Activated effector memory CD4-positive, alpha-beta T cell treated with anti-CD3 and anti-CD28 coated beads, Interleukin-2, amount 50 U/mL, for 16 hours (primary cell): ENCODE measurements around the gene GALT.
A peak's percentile ranks its signal among the peaks of the same experiment; 100 is the strongest.

Source experiments
- DNase-seq: peaks from one replicate; pipeline ENCODE4 v3.0.0-alpha.2; 2020

GALT gene

DNA sequence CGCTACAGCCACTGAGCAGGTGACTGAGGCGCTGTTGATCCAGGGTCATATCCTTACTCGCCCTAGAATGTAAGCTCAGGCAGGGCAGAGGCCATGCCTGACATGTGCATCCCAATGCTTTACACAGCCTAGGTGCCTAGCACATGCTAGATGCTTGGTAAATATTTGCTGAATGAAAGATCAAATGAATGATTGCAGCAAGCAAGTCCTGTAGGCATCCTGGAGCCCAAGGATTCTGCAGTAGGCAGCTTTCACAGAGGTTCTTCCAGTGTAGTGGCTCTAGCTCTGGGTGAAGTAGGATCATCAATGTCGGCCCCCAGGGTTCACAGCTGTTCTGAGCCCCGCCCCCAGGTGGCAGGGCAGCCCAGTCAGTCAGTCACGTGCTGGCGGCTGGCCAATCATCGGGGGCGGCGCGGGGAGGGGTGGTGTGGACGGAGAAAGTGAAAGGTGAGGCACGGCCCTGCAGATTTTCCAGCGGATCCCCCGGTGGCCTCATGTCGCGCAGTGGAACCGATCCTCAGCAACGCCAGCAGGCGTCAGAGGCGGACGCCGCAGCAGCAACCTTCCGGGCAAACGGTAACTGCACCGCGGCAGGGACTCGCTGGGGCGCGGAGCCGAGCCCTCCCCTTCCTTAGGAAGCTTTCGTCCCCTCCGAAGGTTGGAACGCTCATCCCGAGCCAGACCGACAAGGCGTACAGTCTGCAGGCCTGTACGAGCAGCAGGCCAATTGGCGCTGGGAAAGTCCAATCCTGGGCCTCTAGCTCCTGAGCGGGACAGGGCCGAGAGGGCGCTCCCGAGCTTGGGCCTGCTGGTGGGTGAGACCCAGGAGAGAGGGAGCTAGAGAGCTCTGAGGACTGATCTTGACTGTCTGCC lies at the start of gene GALT:
GALT (plus strand) TSS at position 465 of the 873 bp plus-strand sequence; CDS start at position 495, 30 bp downstream.
- peak; percentile 99 for DNase-seq

DNA sequence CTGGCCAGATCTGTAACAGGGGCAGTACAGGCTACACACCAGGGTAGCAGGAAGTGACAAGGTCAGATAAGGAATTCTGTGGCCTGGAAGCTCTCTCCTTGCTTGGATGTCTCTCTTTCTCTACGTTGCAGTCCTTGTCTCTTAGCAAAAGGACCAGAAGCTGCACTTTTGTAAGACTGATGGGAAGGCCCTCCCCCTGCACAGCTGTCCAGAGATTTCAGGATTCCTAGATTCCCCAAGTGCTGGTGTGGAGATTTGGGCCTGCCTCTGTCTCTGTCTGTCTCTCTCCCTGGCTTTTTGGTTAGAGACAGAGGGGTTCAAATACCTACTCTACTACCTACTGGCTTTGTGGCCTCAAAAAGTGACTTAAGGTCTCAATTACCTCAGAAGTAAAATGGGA lies 46.9 kb upstream of the GALT start:
- DNase-seq: no peak

DNA sequence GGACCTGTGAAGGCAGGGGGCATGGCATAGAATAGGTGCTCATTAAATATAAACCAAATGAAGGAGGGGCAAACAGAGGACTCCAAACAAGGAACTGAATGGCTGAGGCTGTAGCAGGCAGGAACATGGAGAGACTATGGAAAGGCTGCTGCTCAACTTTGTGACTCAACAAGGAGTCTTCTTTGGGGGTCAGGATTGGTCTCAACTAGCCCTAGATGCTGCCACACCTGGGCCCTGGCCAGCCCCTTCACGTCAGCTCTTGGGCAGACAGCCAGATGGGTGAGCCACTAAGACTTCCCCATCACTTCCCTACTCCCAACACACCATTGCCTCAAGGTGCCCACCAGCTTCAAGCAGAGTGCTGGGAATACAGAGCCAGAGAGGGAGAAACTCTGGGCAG lies 45.6 kb upstream of the GALT start:
- no peak for DNase-seq

DNA sequence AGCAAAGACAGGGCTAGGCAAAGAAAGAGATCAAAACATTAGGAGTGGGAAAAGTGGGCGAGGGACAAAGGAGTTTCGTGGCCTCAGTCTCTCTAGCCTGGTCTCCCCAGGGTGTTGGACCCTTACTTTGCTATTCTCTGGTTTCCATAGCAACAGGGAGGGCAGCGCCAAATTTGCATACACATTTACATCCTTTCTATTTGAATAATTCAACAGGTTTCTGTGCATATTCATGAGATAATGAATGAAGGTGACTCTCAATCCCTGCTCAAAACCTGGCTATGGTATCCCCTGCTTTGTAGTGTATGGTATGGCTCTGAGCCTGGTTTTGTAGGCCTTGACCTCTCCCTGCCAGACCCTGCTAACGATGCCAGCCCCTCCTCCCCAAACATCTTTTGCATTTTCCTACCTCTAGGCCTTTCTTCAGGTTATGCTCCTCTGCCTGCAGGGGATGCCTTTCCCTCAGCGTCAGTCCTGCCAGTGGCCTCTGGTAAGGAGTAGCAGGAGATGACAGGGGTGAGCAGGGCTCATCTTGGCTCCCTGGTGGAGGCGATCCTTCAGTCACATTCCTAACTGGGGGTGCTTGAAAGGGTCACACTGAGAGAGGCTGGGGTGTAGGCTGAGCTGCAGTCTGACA lies 44.4 kb upstream of the GALT start:
- DNase-seq: no peak

DNA sequence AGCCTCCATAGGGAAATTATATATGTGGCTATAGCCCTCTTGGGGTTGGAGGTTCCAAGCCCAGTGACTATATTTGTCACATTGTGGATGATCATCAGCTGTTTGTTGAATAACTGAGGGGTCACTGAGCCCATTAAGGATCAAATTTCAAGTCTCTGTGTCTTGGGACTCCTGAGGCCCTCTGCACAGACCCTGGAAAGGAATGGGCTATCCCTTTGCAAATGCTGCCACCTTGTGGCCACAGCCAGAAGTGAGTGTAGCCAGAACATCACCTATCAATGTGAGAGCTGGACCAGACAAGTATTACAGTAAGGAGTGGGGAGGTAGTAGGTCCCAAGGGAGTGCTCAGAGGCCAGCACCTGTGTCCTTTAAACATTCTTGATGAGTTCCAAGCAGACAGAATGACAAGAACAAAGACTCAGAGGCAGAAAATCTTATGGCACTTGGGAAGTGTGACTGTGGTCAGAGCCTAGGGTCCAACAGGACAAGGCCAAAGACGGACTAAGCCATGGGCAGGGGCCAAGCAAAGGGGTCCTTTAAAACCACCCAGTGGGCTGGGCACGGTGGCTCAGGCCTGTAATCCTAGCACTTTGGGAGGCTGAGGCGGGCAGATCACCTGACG lies 42.8 kb upstream of the GALT start:
- peak; percentile 93 for DNase-seq

DNA sequence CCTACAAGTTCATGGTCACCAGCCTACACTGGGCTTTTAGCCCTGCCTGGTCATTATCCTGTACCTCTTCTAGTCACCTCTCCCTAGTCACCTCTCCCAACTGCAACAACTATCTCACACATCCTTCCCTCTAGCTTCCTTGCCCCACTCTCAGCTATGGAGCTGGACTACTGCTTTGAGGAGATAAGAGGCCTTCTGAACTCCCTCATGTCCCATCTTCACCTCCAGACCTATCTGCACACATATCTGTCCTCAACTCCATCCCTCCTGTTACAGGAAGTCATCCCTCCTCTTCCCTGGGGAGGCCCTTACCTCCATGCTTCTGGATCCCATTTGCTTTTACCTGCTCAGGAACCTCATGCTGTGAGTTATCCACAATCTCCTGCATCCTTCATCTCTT lies 40.3 kb upstream of the GALT start:
- no peak for DNase-seq

DNA sequence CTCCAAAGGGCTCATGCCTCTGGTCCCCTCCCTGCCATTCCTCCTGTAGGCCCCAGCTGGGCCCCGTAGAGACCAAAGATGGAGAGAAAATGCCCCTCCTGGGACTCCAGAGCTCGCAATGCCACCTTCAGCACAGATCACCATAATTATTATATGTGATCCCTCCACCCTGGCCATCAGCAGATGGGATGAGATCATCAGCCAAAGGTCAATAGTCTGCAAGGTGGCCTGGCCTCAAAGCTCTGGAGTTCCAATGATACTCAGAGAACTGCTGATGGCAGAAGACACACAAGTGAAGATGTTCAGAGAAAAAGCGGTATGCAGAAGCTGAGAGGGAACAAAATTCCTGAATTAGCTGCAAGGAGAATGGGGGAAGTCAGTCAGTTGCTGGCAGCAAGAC lies 39.6 kb upstream of the GALT start:
- DNase-seq: no peak

DNA sequence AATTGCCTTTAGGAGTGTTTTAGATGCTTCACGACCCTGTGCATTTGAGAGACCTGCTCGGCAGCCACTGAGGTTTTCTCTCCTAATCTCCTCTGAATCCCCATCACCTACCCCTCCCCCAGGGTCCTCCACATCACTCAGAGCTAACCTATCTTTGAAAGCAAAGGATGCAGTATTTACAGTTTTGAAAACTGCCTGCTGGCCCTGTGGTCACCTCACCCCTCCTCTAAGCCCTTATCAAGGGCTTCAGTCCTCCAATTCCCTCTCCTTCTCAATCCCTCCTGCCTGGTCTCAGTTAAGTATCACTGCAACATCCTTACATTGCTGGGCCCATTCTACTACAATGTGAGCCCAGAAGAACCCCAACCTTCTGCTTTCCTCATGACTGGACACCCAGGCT lies 39.1 kb upstream of the GALT start:
- no peak for DNase-seq

DNA sequence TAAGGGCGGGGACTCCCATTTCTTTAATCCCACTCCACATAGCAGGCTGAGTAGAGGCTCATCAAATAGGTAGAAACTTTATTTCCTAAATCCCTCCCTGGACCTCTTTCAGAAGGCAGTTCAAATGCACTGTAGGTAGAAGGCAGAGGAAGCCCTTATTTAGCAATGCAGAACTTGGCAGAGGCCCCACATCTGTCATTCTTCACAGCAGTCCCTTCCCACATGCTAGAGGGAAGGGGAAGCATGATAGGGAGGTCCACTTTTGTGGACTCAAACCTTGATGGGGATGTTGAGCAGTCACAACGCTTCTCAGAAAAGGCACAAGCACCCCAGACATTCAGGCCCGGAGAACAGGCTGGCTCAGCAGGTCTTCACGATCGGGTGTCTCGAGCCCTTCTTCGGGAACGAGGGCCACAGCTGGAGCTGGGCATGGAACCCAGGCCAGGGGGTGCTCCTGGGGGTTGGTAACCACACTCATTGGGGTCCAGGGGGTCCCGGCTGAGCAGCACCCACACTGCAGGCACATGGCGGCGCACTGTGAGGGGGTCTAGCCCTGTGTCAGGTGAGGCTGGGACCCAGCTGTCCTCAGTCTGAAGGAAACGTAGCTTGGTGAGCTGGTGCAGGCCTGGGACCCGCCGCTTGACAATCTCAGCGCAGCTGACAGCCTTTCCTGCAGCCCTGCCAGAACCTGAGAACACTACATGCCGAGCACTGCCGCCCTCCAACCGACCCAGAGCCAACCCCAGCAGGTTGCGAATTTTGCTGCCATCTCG lies 35.9 kb upstream of the GALT start:
- DNase-seq: no peak

DNA sequence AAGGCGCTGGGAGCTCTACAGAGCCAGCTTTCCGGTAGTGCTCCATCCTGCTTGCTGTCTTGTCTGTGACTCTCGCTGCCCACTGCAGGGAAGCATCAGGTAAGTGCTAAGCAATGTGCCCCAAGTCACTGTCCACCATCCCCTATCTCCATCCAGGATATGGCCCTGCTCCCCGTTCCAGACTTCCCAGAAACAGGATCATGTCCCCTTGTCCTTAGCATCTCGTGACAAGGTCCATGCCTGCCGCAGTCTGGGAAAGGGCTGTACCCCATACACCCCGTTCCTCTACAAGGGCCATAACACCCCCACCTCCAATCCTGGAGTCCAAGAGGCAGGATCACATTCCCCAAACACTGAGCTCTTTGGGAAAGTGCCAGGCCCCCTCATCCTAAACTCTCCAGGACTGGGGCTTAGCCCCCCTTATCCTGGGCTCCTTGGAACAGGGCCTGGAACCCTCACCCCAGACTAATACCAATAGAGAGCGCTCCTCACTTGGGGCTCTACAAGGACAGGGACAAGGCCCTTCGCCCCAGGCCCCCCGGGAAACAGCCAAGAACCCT lies 35.1 kb upstream of the GALT start:
- DNase-seq: no peak

DNA sequence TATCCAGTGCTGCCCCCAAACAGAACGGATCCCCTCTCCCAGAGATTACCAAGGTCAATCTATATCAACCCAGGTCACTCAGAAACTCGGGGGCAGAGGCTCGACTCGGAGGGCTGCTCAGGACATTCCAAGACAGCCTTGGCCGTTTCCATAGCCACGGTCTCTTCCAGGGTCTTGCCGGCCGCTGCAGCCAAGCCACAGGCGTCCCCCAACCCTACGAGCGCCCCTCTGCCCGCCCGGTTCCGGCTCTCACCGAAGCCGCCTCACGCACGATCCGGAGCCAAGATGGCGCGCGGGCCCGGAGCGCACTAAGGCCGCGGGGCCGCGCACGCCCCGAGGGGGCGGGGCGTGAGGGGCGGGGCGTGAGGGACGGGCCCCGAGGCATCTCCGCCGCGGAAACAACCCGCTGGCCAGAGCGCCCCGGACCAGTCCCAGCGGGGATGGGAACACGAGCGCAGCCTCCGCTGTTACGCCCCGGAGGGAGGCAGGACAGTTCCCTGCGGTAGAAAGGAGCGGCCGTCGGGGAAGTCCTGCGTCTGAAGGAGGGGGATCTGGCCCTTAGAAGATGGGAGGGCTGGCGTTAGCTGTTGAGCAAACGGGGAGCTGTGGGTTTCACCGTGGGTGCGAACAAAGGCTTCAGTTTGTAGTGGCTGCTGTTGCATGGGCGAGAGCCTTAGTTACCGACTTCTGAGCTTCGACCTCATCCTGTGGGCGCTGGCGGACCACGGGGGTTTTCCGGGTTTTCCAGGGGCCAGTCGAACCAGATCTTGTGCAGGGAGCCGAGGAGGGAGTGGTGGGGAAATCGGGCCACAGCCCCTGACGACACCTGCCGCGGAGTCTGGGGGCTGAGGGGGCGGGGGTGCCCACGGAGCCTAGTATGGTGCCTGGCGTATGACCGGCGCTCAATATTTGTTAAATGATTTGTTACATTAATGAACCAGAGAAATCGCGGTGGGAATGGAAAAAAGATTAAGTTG lies 34.4 kb upstream of the GALT start, which contains the start of gene RPP25L:
RPP25L (minus strand) TSS at position 287 of the 977 bp plus-strand sequence. CDS start 801 bp downstream, outside the sequence.
- DNase-seq: peak; percentile 95

DNA sequence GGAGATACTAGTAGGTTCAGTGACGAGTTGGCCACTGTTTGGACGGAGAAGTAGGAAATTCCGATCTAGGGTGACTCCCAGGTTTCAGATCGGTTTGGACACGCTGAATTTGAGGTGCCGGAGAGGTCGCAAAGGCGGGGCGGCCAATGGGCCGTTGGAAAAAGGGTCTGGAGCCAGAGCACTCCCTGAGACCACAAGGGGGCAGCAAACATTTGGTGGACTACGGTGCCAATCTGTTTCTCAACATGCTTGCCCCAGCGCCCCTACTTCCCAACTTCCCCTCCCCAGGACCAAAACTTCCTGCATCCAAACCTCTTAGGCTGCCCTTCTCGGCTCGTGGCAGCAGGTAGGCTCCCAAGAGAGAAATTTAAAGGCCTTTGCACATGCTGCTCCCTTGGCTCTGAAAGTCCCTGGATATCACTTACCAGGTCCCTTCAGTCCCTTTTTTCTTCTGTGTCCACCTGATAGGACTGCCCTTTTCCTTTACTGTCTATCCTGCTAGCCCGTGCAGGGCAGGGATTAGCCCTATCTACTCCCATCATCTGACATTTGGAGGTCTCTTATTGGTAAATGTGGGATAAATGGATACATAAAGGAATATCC lies 33.6 kb upstream of the GALT start:
- DNase-seq: peak; percentile 90

DNA sequence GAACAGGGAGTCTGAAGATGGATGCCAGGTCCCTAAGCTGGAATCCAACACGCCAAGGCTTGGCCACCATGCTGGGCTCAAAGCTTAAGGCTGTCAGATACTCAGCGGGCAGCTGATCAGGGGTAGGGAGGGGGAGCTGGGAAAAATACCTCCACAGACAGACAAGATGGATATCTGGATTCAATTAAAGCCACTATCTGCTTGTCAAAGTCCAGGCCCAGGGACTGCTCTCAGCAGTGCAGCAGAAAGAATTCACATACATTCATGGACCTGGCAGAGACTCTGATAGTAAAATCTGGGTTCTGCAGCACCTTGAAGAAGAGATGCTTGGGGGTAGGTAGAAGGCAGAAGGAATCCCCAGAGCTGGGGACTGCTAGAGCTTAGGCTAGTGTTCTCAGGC lies 31.3 kb upstream of the GALT start:
- DNase-seq: no peak

DNA sequence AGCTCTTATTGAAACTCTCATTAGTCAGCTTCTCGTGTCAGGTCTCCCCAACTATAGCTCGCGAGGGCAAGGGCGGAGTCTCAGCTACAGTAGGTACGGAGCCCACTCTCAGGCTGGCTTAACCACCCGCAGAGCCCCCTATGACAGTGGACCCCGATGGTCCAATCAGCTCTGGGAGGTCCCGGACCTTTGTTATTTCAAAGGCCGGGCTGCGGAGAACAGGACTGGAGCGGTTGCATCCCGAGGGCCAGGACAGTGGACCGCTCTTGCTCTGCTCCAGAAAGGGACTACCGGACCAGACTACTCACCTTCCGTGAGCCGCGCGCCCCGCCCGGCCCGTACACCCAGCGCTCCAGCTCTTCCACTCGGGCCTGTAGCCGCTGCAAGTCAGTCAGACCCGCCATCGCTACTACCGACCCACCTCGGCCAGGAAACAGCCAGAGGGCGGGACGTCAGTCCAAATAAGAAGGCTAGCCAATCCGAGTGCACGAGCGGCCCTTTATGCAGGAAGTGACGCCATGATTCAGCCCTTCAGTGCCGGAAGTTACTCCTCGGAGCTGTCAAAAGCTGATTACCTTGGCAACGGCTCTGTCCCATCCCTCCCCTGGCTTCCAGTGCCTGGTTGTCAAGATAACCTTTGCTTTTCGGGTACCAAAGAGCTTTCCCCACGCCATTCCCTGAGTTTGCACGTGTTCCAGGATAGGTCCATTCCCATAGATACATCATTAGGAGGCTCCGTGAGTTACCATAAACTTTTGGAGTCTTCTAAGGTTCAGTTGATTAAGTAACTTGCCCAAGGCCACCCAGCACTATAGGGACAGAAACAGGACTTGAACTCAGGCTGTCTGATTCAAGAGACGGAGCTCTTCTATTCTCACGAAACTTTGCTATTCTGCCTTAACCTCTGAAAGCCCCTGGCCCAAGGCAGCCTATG lies 26.1 kb upstream of the GALT start, which contains the start of gene DCTN3:
DCTN3 (minus strand) TSS at position 435 of the 934 bp plus-strand sequence; CDS start at position 404, 31 bp downstream.
- DNase-seq: peak; percentile 97

DNA sequence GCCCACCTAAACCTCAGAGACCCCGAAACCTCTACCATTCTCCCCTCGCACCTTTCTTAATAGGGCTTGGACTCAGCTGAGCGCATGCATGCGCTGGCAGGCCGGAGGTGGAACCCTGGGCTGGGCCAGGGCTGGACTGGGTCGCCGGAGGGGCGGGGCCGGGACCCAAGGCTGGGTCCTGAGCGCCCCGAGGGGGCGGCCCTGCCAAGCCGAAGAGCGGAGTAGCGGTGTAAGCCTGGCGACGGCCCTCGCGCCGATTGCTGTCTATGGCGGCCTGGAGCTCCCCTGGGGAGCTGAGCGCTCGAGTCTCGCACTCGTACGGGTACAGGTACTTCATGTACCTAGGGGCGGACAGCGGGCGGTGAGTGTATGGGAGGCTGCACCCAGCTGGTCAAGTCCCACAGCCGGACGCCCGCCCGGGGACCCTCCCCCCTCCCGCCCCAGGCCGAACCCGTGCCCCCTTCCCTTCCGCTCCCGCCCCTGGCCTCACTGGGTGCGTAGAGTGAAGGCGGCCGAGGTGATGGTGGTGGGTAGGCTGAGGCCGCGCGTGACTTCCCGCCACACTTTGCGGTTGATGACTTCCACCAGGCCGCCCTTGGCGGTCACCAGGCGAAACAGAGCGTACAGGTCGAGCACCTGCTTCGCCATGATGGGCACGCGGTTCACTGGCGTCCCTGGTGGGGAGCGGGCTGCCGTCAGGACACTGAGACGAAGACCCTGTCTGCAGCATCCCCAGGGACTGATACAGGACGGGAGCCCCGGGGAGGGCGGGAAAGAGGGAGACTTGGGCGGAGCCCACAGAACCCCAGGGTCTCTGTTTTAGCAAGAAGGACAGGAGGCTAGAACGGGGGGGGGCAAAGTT lies 22.9 kb upstream of the GALT start:
- no peak for DNase-seq

DNA sequence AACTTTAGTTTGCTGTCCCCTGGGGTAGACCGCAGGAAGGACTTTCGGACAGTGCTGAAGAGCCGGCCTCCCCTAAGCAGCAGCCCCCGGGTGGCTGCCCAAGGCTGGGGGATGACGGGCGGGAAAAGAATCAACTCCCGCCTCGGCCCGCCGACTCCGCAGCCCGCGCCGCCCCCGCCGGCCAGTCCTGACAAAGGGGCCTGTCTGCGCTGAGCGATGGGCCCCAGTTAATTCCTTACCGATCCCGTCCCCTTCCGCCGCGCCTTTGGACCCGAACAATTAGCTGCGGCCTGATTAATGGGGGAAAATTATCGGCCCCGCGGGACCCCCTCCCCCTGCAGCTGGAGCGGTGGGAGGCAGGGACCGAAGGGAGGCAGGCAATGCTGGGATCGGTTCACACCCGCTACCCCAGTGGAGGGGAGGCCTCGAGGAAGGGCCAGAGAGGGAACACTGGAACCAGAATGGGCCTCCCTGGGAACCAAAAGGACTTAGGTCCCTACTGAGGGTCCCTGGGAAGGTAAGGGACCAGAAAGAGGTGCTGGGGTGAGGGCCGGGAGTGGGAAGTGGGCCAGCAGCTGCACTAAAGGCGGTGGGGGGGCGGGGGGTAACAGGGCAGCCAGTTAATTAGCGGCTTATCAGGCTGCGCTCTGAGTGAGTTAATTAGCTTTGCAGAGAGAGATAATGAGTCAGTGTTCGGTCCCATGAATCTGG lies 21.8 kb upstream of the GALT start:
- no peak for DNase-seq

DNA sequence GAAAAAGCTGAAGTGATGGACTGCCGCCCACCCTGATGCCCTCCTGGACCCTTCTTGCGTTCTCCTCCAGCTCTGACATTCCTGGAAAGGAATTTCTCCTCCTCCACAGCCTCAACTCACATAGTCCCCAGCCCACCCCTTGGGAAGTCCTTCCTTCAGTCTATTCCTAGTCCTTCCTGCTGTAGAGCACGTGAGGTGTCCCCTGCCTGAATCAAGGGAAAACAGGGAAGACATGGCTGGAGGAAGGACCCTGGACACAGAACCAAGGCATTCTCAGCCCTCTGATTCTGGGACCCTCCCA lies 21.3 kb upstream of the GALT start:
- DNase-seq: no peak
